OCI-LY7 (cell line): Measurements from ENCODE around the gene CRB1. TPM values are rescaled to one million over a fixed set of nuclear protein-coding genes. Genes with fewer than 3 reads are reported as not detected.

ENCODE experiments used
- BruUV-seq: library from RNA; stranded (reverse); fragments of 400-500 nt; replicated peaks from 2 replicates; lab custom pipeline; 2021; lab: Mats Ljungman, UMichigan
- CTCF ChIA-PET: fragments of 300-600 bp; sonication (Branson Sonifier 250); formaldehyde crosslinking; loops from one replicate; lab custom pipeline; 2022; ENCODE audit warnings: antibody characterized with exemption; ENCODE audit not compliant: unreplicated experiment; lab: Charles Lee
- POLR2A ChIA-PET: fragments of 300-600 bp; sonication (Branson Sonifier 250); formaldehyde crosslinking; loops from one replicate; lab custom pipeline; 2022; ENCODE audit warnings: antibody characterized with exemption; lab: Charles Lee
- DNase-seq: peaks from one replicate; pipeline ENCODE4 v3.0.0-alpha.2; 2015; ENCODE audit warnings: low spot score
- H2AFZ ChIP-seq: fragments of 200-600 bp; sonication (generic), shearing (Covaris generic); 2 replicates; pipeline ENCODE4 v1.6.1; 2014; ENCODE audit warnings: mild to moderate bottlenecking, antibody characterized with exemption, low read length, moderate library complexity
- H3K27ac ChIP-seq: fragments of 200-600 bp; sonication (generic); 2 replicates; pipeline ENCODE4 v1.5.1; 2014; ENCODE audit warnings: mixed run types, low read depth, mild to moderate bottlenecking, moderate library complexity, low read length, inconsistent platforms; ENCODE audit not compliant: poor library complexity, severe bottlenecking
- H3K36me3 ChIP-seq: fragments of 200-600 bp; sonication (generic); 2 replicates; pipeline ENCODE4 v1.6.1; 2014; ENCODE audit warnings: mild to moderate bottlenecking, antibody characterized with exemption, low read length, moderate library complexity, mixed read lengths; ENCODE audit not compliant: insufficient read depth
- H3K4me1 ChIP-seq: fragments of 200-600 bp; sonication (generic); 2 replicates; pipeline ENCODE4 v1.5.1; 2014; ENCODE audit warnings: mild to moderate bottlenecking, low read length; ENCODE audit not compliant: insufficient read depth, poor library complexity, severe bottlenecking
- H3K4me2 ChIP-seq: fragments of 200-600 bp; sonication (generic); 2 replicates; pipeline ENCODE4 v1.6.1; 2014; ENCODE audit warnings: mild to moderate bottlenecking, low read length
- H3K4me3 ChIP-seq: fragments of 200-600 bp; sonication (generic); 2 replicates; pipeline ENCODE4 v1.5.1; 2014; ENCODE audit warnings: mild to moderate bottlenecking, low read depth, low read length; ENCODE audit not compliant: poor library complexity, severe bottlenecking
- H3K79me2 ChIP-seq: fragments of 200-600 bp; sonication (generic); 2 replicates; pipeline ENCODE4 v1.6.1; 2016; ENCODE audit warnings: low read depth, mild to moderate bottlenecking, low read length, moderate library complexity, mixed read lengths; ENCODE audit not compliant: insufficient read depth
- H3K9me2 ChIP-seq: fragments of 200-600 bp; sonication (generic); 2 replicates; pipeline ENCODE4 v1.6.1; 2016; ENCODE audit warnings: mild to moderate bottlenecking, low read length, mixed read lengths; ENCODE audit not compliant: insufficient read depth
- H3K9me3 ChIP-seq: fragments of 200-600 bp; sonication (generic); 2 replicates; pipeline ENCODE4 v1.6.1; 2014; ENCODE audit warnings: mild to moderate bottlenecking, mixed run types, low read length, mixed read lengths
- H4K20me1 ChIP-seq: fragments of 200-600 bp; sonication (generic); 2 replicates; pipeline ENCODE4 v1.6.1; 2014; ENCODE audit warnings: mild to moderate bottlenecking, antibody characterized with exemption, low read length, moderate library complexity, mixed read lengths; ENCODE audit not compliant: insufficient read depth
- CTCF ChIP-seq: fragments of 200-600 bp; sonication (generic); conservative IDR thresholded peaks from 2 replicates; pipeline ENCODE4 v1.5.1; 2014; ENCODE audit warnings: mild to moderate bottlenecking, antibody characterized with exemption, low read length, moderate library complexity, mixed read lengths
- EZH2phosphoT487 ChIP-seq: fragments of 200-600 bp; sonication (generic); IDR thresholded peaks from 2 replicates; pipeline ENCODE4 v1.6.1; 2018; ENCODE audit warnings: low read depth, borderline replicate concordance, mild to moderate bottlenecking, mixed run types, antibody characterized with exemption, low read length, moderate library complexity, mixed read lengths
- intact Hi-C: fragments of 100-400 bp; cut with micrococcal nuclease; formaldehyde crosslinking; loops from one replicate; pipeline ENCODE4 v1.10.0; 2022; ENCODE audit not compliant: unreplicated experiment
- total RNA-seq, 2 experiments: library from RNA; depleted of rRNA in 1 of 2; stranded (reverse); fragments of >200 nt in 1 of 2; shearing (Covaris generic) in 1 of 2; gene quantifications; 2 replicates each; pipeline ENCODE4 v1.2.3, GENCODE V29; 2014 to 2022

The CRB1 gene
- total RNA-seq, 2 experiments from 2014 or later, result 0.25 TPM; not detected in 1

GRCh38 chr1:197363855-197364254 lies 95.8 kb downstream of the CRB1 start:
- BruUV-seq, result no TSS peak

GRCh38 chr1:197366996-197367395 lies 98.9 kb downstream of the CRB1 start:
- Histone ChIP-seq H3K9me3 (no peaks in the 10 kb centered on the region), H3K4me2 (no peak overlapping the region), H3K27ac (no peak overlapping the region), H3K79me2 (no peaks in the 10 kb centered on the region), H3K36me3 (no peaks in the 10 kb centered on the region), H3K4me3 (no peak overlapping the region), H3K9me2 (no peaks in the 10 kb centered on the region), H2AFZ (no peak overlapping the region), H3K4me1 (no peaks in the 10 kb centered on the region), H4K20me1 (no peaks in the 10 kb centered on the region)
- CTCF ChIA-PET, result no interaction called here
- TF ChIP-seq CTCF, result no peak
- TF ChIP-seq EZH2phosphoT487, result no peak
- no peak for DNase-seq
- no TSS peak for BruUV-seq
- intact Hi-C loops, result no loop called here
- POLR2A ChIA-PET, result no interaction called here

More at GRCh38 chr1:197363855-197364254, 95.8 kb downstream of the CRB1 start:
- Histone ChIP-seq H3K4me1 (no peaks in the 10 kb centered on the region), H3K9me3 (no peaks in the 10 kb centered on the region), H3K79me2 (no peaks in the 10 kb centered on the region), H3K4me2 (no peak overlapping the region), H3K9me2 (no peaks in the 10 kb centered on the region), H3K36me3 (no peaks in the 10 kb centered on the region), H3K4me3 (no peak overlapping the region), H3K27ac (no peak overlapping the region), H2AFZ (no peak overlapping the region), H4K20me1 (no peaks in the 10 kb centered on the region)
- POLR2A ChIA-PET, result no interaction called here
- DNase-seq, result no peak
- CTCF ChIA-PET, result no interaction called here
- intact Hi-C loops, result no loop called here
- no peak for TF ChIP-seq CTCF
- TF ChIP-seq EZH2phosphoT487, result no peak

GRCh38 chr1:197367627-197368026 lies 99.6 kb downstream of the CRB1 start:
- no peak overlapping the region for H3K4me3 ChIP-seq
- H4K20me1 ChIP-seq, result no peaks in the 10 kb centered on the region
- ChIA-PET POLR2A (no interaction called here), CTCF (no interaction called here)
- no TSS peak for BruUV-seq
- H3K4me2 ChIP-seq, result no peak overlapping the region
- H3K9me3 ChIP-seq, result no peaks in the 10 kb centered on the region
- intact Hi-C loops, result no loop called here
- no peaks in the 10 kb centered on the region for H3K4me1 ChIP-seq
- TF ChIP-seq EZH2phosphoT487, result no peak
- no peak for TF ChIP-seq CTCF
- H3K9me2 ChIP-seq, result no peaks in the 10 kb centered on the region
- H2AFZ ChIP-seq, result no peak overlapping the region
- H3K79me2 ChIP-seq, result no peaks in the 10 kb centered on the region
- no peak overlapping the region for H3K27ac ChIP-seq
- no peak for DNase-seq
- no peaks in the 10 kb centered on the region for H3K36me3 ChIP-seq
